HG02798 (cell line): ENCODE measurements around the gene TPRN.
A peak's percentile ranks its signal among the peaks of the same experiment; 100 is the strongest.

Experiments used
- ATAC-seq: cut with Tn5 transposase; IDR thresholded peaks from one replicate; pipeline ENCODE4 v1.9.1; 2021; ENCODE audit warnings: mild to moderate bottlenecking; ENCODE audit not compliant: unreplicated experiment, poor library complexity

TPRN gene

GRCh38 chr9:137236238-137236935 lies 35.8 kb upstream of the TPRN start:
- peak; percentile 20 for ATAC-seq

DNA sequence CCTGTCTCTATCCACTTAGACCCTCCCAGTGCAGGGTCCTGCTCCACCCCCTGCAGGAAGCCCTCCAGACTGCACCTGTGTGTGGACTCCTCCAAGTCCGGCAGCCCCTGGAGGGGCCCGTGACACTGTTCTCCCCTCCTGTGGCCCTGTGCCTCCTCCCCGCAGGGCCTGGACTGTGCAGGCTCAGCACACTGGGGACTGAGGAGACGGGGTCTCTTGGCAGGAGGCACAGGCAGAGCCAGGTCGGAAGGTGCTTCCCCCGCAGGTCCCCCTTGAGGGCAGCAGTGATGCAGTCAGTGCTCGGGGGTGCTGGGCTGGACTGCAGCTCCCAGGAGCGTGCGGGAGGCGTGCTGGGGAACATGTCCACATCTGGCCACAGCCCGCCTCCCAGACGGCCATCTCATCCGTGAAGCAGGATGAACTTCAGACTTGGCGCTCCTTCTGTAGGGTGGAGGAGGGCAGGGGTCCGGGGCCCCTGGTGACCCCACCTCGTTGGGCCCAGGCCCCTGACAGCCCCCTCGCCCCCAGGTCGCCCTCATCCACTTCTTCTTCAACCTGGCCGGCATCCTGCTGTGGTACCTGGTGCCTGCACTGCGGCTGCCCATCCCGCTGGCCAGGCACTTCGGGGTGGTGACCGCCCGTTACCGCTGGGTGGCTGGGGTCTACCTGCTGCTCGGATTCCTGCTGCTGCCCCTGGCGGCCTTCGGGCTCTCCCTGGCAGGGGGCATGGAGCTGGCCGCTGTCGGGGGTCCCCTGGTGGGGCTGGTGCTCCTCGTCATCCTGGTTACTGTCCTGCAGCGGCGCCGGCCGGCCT lies 35.1 kb upstream of the TPRN start:
- ATAC-seq = no peak

- no peak for ATAC-seq
These were observed 34.4 kb upstream of the TPRN start for GRCh38 chr9:137234758-137235423.

DNA sequence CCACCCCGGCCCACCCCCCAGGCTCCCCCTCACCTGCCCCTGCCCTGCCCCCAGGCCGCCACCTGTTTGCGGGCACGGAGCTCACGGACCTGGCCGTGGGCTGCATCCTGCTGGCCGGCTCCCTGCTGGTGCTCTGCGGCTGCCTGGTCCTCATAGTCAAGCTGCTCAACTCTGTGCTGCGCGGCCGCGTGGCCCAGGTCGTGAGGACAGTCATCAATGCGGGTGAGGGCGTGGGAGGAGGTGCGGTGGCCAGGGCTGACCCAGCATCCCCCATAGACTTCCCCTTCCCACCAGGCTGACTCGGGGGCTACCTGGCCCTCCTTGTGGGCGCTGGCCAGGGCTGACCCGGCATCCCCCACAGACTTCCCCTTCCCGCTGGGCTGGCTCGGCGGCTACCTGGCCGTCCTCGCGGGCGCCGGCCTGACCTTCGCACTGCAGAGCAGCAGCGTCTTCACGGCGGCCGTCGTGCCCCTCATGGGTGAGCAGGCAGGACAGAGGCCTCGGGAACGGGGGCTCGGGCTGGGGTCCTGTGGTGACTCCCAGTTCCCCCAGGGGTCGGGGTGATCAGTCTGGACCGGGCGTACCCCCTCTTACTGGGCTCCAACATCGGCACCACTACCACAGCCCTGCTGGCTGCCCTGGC lies 33.6 kb upstream of the TPRN start:
- no peak for ATAC-seq

DNA sequence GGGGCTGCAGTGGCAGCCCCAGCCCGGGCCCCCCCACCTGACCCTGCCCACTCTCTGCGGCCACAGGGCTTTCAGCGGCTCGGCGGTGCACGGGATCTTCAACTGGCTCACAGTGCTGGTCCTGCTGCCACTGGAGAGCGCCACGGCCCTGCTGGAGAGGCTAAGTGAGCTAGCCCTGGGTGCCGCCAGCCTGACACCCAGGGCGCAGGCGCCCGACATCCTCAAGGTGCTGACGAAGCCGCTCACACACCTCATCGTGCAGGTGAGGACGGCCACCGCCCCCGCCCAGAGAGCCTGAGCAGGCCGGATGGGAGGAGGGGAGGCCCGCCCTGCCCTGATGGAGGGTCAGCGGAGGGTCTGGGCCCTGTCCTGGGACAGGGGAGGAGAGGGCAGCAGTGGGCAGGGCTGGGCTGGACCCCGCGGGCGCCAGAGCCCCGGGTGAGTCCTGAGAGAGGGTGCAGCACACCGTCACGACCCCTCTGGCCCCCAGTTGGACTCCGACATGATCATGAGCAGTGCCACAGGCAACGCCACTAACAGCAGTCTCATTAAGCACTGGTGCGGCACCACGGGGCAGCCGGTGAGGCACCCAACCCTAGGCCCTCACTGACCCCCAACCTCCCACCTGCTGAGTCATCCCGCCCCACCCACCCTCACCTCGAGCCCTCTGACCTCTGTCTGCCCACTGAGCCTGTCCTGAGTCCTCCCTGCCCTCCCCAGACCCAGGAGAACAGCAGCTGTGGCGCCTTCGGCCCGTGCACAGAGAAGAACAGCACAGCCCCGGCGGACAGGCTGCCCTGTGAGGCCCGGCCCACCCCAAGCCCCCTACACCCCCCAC lies 32.8 kb upstream of the TPRN start:
- ATAC-seq = no peak

- no peak for ATAC-seq
These were observed 32.0 kb upstream of the TPRN start for GRCh38 chr9:137232510-137232909.

GRCh38 chr9:137232101-137232500 lies 31.6 kb upstream of the TPRN start:
- no peak for ATAC-seq

GRCh38 chr9:137231372-137232039 lies 31.0 kb upstream of the TPRN start:
- ATAC-seq = no peak

DNA sequence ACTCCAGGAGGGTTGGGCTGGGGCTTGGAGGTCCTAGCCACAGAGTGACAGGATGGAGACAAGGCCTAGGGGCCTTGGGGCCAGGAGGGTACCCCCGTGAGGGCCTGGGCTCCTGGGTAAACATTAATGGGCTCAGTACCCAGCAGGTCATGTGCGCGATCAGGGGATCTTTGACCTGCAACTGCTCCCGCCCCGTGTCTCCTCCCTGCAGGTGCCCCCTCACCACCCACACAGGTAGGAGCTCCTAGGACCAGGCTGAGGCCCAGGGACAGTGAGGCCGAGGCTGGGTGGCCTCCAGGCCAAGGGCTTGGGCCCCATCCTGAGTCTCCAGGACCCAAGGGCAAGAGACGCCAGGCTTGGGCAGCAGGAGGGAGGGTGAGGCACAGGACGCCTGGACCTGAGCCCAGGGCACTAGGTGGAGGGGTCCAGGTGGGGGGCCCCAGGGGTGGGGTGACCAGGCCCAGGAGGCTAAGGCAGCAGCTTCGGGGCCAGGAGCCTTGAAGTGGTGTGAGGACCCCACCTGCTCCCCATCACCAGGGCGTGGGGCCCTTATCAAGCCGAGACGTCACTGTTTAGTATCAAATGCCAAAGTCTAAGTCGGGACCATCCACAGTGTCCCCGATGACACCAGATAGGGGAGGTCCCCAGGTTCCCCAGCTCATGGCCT lies 30.3 kb upstream of the TPRN start, which contains the start of gene SLC34A3:
Gene SLC34A3 (plus strand): TSS at position 197 of the 667 bp plus-strand sequence. CDS start 802 bp downstream, outside the sequence.
- no peak for ATAC-seq

GRCh38 chr9:137229903-137230704 lies 29.6 kb upstream of the TPRN start:
- ATAC-seq = no peak

GRCh38 chr9:137228968-137229896 lies 28.7 kb upstream of the TPRN start:
- ATAC-seq = no peak

DNA sequence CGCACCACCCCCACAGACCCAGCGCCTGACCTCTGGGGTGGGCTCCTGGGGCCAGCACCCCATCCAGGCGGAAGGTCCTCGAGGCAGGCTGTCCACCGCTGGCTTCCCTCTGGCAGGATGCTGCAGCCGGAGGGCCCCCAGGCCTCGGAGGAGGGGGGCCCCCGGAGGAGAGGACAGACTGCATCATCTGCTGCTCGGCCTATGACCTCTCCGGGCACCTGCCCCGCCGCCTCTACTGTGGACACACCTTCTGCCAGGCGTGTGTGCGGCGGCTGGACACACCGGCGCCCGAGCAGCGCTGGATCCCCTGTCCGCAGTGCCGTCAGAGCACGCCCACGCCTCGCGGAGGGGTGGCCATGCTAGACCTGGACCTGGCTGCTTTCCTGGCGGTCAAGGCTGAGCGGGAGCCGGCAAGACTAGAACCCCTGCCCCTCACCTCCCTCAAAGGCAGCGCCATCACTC lies 28.0 kb upstream of the TPRN start:
- ATAC-seq = no peak

GRCh38 chr9:137227853-137228505 lies 27.4 kb upstream of the TPRN start:
- ATAC-seq = no peak

GRCh38 chr9:137227054-137227852 lies 26.7 kb upstream of the TPRN start, which contains the start of gene RNF224:
TSS of gene RNF224 (plus strand) at chr9:137227502. CDS start at chr9:137228336, 834 bp downstream.
- ATAC-seq = no peak

DNA sequence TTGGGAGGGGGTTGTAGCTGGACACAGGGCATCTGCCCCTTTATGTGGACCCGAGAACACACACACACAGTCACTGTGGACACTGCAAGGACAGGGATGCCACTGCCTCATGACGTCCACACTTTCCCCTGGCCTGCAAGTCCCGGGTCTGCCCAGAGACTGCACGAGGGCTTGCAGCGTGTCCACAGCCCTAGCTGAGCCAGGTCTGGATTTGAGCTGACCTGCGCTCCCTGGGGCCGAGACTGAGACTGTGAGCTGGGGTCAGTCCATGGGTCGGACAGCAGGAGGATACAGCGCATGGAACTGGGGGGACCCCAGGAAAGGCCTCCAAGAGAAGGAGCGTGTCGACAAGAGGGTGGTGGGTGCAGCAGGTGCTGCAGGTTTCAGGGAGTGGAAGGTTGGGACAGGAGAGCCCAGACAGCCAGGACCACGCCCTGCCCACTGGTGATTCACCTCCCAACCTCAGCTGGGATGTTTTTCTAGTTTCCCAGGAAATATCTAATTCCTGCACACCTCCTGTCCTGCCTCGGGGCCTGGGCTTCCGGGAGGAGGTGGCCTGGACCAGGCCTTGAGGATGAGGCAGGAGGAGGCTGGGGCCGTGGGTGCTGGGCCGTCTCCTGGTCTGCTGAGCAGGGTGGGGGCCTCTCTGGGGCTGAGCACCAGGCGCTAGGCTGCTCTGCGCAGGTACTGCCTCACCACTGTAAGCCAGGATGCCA lies 26.0 kb upstream of the TPRN start:
- no peak for ATAC-seq
